Body of pancreas (tissue), 4 donors: ENCODE data around the gene APBA2. TPM values are rescaled to one million over a fixed set of nuclear protein-coding genes. Genes with fewer than 3 reads are reported as not detected.
A peak's percentile ranks its signal among the peaks of the same experiment; 100 is the strongest.

Experiments used
- ATAC-seq: fragments of 150-250 bp; one replicate; pipeline ENCODE4 v1.9.1; 2016
- DNase-seq, 4 donors: peaks; one replicate each; pipeline ENCODE4 v3.0.0-alpha.2; 2019
- H3K27ac ChIP-seq, 4 donors: fragments of 200-600 bp; sonication (generic); 1 replicate in 3 of 4; 2 replicates in 1 of 4; pipeline versions ENCODE4 v1.5.1 to v1.6.1; 2016 to 2019; ENCODE audit warnings: mild to moderate bottlenecking in 1 of 4, mixed read lengths in 1 of 4, moderate library complexity in 1 of 4
- H3K27me3 ChIP-seq, 2 donors: fragments of 200-600 bp; sonication (generic); one replicate each; pipeline ENCODE4 v1.6.0; 2016; ENCODE audit warnings: mild to moderate bottlenecking in 1 of 2
- H3K36me3 ChIP-seq, 2 donors: fragments of 200-600 bp; sonication (generic); replicated peaks in 1 of 2; 2 replicates each; pipeline ENCODE4 v1.5.1; 2016; ENCODE audit warnings: low read depth in 2 of 2; ENCODE audit not compliant: insufficient read depth in 1 of 2
- H3K4me1 ChIP-seq: fragments of 200-600 bp; sonication (generic); one replicate; pipeline ENCODE4 v1.6.0; 2016
- H3K4me3 ChIP-seq, 2 donors: fragments of 200-600 bp; sonication (generic); 1 replicate in 1 of 2; 2 replicates in 1 of 2; pipeline ENCODE4 v1.5.1; 2016 to 2019
- H3K9me3 ChIP-seq, 3 donors: fragments of 200-600 bp; sonication (generic); 1 replicate in 2 of 3; 2 replicates in 1 of 3; pipeline ENCODE4 v1.5.1; 2016
- POLR2A ChIP-seq, 3 donors: fragments of 450-650 bp; IDR thresholded peaks; one replicate each; pipeline ENCODE4 v1.6.1; 2016; ENCODE audit warnings: antibody characterized with exemption in 3 of 3, mild to moderate bottlenecking in 2 of 3
- WGBS, 2 donors: methylation state at CpG; one replicate each; pipeline ENCODE4 v1.1.5; 2017; 5-methylcytosine and 5-hydroxymethylcytosine counted together
- intact Hi-C: fragments of 100-400 bp; cut with DNase I; formaldehyde crosslinking; loops from one replicate; pipeline ENCODE4 v1.15.1; 2023
- total RNA-seq, 2 donors: library from RNA; depleted of rRNA; stranded (reverse); fragments of >200 nt; gene quantifications; one replicate each; pipeline ENCODE4 v1.1.0, GENCODE V29; 2016
- TF ChIP-seq, protein P1 (sequence below), 7 experiments: fragments of 450-650 bp in 4 of 7; fragments of 200-600 bp in 3 of 7; sonication (generic) in 3 of 7; IDR thresholded peaks; one replicate each; pipeline ENCODE4 v1.5.1; 2016 to 2019; ENCODE audit warnings: antibody characterized with exemption in 7 of 7

Gene APBA2
- total RNA-seq, 2 donors from 2014 or later, result 13.2 to 29.0 TPM

DNA sequence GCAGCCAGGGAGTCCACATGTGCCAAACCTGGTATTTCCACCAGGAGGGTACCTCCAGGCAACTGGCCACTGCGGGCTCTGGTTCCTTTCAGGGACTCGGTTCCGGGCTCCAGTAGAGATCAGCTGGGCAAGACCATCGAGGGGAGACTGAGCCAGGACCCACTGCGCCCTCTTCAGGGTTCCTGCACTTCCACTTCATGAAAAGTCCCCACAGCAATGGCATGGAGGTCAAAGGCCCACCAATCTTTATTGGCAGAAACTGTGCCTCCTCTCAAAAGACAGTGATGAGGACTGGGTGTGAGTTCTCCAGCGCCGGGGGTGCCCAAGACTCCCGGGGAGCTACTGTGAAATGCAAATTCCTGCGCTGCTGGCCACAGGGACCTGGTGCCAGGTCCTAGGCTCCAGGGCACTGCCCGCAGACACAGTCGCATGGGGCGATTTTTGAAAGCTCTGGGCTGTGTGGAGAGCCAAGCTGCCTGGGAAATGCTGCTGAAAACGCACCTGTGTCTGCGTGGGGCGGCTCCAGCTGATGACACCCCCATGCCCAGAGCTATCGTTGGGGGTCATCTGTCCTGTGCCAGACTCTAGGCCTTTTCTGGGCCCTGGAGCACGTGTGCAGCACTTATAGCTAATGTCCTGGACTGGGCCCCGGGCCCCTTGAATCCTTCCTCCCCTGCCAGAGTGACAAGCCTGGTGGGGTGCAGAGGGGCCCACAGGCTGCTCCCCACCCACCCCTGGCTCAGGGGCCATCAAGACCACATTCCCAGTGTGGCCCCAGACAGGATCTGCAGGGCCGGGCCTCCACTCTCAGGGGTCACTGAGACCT lies 239.8 kb downstream of the APBA2 start:
- ATAC-seq, result no peak
- Histone ChIP-seq H3K36me3 (no peaks in the 10 kb centered on the region), H3K27ac (no peak overlapping the region), H3K4me3 (no peak overlapping the region), H3K4me1 (no peaks in the 10 kb centered on the region), H3K27me3 (no peaks in the 10 kb centered on the region), H3K9me3 (no peaks in the 10 kb centered on the region)
- intact Hi-C loops, result no loop called here
- 76 to 97% methylated on average over 4 to 19 of the region's 19 CpGs for WGBS, 2 donors
- no peak for DNase-seq
- TF ChIP-seq, protein P1, sequence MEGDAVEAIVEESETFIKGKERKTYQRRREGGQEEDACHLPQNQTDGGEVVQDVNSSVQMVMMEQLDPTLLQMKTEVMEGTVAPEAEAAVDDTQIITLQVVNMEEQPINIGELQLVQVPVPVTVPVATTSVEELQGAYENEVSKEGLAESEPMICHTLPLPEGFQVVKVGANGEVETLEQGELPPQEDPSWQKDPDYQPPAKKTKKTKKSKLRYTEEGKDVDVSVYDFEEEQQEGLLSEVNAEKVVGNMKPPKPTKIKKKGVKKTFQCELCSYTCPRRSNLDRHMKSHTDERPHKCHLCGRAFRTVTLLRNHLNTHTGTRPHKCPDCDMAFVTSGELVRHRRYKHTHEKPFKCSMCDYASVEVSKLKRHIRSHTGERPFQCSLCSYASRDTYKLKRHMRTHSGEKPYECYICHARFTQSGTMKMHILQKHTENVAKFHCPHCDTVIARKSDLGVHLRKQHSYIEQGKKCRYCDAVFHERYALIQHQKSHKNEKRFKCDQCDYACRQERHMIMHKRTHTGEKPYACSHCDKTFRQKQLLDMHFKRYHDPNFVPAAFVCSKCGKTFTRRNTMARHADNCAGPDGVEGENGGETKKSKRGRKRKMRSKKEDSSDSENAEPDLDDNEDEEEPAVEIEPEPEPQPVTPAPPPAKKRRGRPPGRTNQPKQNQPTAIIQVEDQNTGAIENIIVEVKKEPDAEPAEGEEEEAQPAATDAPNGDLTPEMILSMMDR (IDR thresholded peaks at IDR 0.05), result no peak
- TF ChIP-seq POLR2A (IDR thresholded peaks at IDR 0.05), result no peak

DNA sequence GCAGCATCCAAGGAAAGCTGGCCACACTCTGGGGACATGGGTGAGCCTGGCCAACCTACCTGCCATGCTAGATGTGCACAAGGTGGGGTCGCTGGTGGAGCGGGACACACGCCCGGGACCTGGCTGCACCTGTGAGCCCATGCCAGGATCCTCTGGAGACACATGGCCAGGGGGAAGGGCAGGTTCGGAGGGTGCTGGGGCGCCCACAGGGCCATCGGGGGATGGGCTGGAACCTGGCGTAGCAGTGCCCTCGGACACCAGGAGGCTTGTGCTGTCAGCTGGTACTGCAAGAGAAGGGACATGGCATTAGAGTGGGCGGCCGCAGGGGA lies 240.4 kb downstream of the APBA2 start:
- H3K4me3 ChIP-seq, result no peak overlapping the region
- no peaks in the 10 kb centered on the region for H3K9me3 ChIP-seq
- 100% methylated on average over 3 to 6 of the region's 11 CpGs for WGBS, 2 donors
- DNase-seq (no peak), ATAC-seq (no peak)
- intact Hi-C loops, result no loop called here
- no peaks in the 10 kb centered on the region for H3K4me1 ChIP-seq
- H3K27me3 ChIP-seq, result no peaks in the 10 kb centered on the region
- no peaks in the 10 kb centered on the region for H3K36me3 ChIP-seq
- TF ChIP-seq, protein P1 (IDR thresholded peaks at IDR 0.05), result no peak
- no peak for TF ChIP-seq POLR2A (IDR thresholded peaks at IDR 0.05)
- no peak overlapping the region for H3K27ac ChIP-seq

DNA sequence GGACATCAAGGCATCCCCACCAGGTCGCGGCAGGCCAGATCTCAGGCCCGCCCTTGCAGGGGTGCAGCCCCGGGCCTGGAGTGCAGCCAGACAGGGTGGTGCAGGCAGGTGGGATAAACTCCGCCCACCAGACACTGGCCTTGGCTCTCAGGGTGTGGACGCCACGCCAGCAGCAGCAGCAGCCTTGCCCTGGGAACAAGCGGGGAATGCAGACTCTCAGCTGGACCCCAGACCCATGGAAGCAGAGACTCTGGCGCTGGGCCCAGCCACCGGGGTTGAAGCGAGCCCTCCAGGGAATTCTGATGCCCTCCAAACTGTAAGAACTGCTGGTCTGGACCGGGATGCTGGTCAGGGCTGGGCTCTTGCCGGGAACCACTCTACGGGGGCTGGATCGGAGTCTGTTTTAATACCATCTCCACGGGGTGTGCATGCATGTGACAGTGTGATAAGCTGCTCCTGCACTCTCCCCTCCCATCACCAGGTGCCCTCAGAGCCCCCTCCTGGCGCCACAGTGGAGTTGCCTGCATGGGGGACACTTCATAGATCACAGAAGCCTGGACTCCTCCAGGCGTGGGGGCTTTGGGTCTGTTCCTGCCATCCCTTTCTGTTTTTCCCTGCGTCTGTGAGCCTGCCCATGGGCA lies 241.2 kb downstream of the APBA2 start:
- no peak for ATAC-seq
- Histone ChIP-seq H3K9me3 (no peaks in the 10 kb centered on the region), H3K36me3 (no peaks in the 10 kb centered on the region), H3K27ac (no peak overlapping the region), H3K4me3 (no peak overlapping the region), H3K27me3 (no peaks in the 10 kb centered on the region), H3K4me1 (no peaks in the 10 kb centered on the region)
- DNase-seq, result no peak
- 82 to 85% methylated on average over 8 to 19 of the region's 19 CpGs for WGBS, 2 donors
- TF ChIP-seq, protein P1 (IDR thresholded peaks at IDR 0.05), result no peak
- TF ChIP-seq POLR2A (IDR thresholded peaks at IDR 0.05), result no peak
- intact Hi-C loops, result no loop called here

DNA sequence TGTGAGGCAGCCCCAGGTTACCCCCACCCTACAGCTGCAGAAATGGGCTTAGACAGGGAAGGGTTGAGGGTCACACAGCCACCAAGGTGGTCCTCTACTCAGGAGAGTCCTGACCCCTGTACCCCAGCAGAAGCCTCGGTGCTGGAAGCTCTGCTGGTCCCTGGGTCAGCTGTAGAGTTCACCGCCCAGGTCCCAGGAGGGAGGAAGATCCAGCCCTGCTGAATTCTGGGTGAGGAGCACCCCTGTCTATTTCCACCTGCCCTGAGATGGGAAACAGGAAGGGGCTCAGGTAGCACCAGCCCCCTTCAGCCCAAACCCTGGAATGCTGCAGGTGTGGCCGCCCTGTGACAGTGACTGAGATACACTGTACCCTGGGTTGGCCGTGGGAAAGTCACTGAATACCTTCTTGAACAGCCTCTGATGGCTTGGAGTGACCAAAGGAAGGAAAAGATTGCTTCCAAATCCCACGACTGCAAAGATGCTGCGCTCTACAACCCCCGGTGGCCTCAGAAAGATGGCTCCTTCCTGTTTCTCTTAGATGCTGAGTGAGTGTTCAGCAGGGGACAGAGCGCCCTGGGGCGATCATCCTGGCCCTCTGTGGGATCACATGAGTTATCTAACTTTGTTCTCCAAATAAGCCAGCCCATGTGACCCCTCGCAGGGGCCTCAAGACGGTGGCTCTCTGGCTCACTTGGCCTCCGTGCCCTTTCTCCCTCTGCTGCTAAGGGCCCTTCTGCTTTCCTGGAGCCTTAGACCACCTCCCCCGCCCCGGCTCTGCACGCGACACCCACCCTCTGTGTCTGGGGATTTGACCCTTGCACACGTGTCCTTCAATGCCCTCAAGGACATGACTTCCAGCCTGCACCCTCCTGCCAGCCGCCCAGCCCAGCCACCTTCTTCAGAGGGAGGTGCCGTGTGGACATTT lies 242.0 kb downstream of the APBA2 start:
- no peaks in the 10 kb centered on the region for H3K36me3 ChIP-seq
- ATAC-seq (no peak), DNase-seq (peak in 2 of 4 donors; percentile 2 to 7)
- H3K4me3 ChIP-seq, result no peak overlapping the region
- 74 to 78% methylated on average over 16 to 18 of the region's 19 CpGs for WGBS, 2 donors
- intact Hi-C loops, result no loop called here
- no peak overlapping the region for H3K27ac ChIP-seq
- H3K27me3 ChIP-seq, result no peaks in the 10 kb centered on the region
- H3K4me1 ChIP-seq, result no peaks in the 10 kb centered on the region
- H3K9me3 ChIP-seq, result no peaks in the 10 kb centered on the region
- TF ChIP-seq, protein P1 (IDR thresholded peaks at IDR 0.05), result no peak
- TF ChIP-seq POLR2A (IDR thresholded peaks at IDR 0.05), result no peak
